Activated naive CD4-positive, alpha-beta T cell (primary cell): ENCODE measurements around the gene TRMT61A.
A peak's percentile ranks its signal among the peaks of the same experiment; 100 is the strongest.

Experiments used
- DNase-seq, 4 experiments: peaks; one replicate each; lab custom pipeline; 2025; lab: John Stamatoyannopoulos, UW

The TRMT61A gene

GRCh38 chr14:103563226-103563620, 34.2 kb downstream of the TRMT61A start:
- DNase-seq, result peak in 1 of 4 experiments; percentile 43

- no peak for DNase-seq
These were observed 35.0 kb downstream of the TRMT61A start for GRCh38 chr14:103563844-103564505.

- DNase-seq, result no peak
These were observed 40.0 kb downstream of the TRMT61A start for GRCh38 chr14:103568952-103569351.

- no peak for DNase-seq
These were observed 40.4 kb downstream of the TRMT61A start for GRCh38 chr14:103569408-103569807.

- DNase-seq, result no peak
These were observed 45.1 kb downstream of the TRMT61A start for GRCh38 chr14:103574104-103574503.

GRCh38 chr14:103574707-103575285, 45.8 kb downstream of the TRMT61A start:
- DNase-seq, result no peak

- DNase-seq, result no peak
These were observed 47.5 kb downstream of the TRMT61A start for GRCh38 chr14:103576371-103577024.

- DNase-seq, result no peak
These were observed 49.5 kb downstream of the TRMT61A start for GRCh38 chr14:103578401-103579075.

GRCh38 chr14:103581206-103581605, 52.2 kb downstream of the TRMT61A start:
- no peak for DNase-seq

GRCh38 chr14:103581954-103582703, 53.1 kb downstream of the TRMT61A start:
- no peak for DNase-seq

GRCh38 chr14:103584326-103584915, 55.4 kb downstream of the TRMT61A start:
- DNase-seq, result no peak
